Measurements from ENCODE around the gene RASSF4. TPM values are rescaled to one million over a fixed set of nuclear protein-coding genes. Genes with fewer than 3 reads are reported as not detected.

RASSF4 gene
- total and polyA plus RNA-seq, 4 donors: 19.5 to 55.4 (median 41.6) TPM

- Histone ChIP-seq H3K9ac (ENCODE audit: insufficient read depth in 1 of 2, low read length in 2 of 2) (no peak overlapping the region), H3K27ac (ENCODE audit: low read depth in 1 of 2, low read length in 1 of 2) (no peak overlapping the region), H3K4me1 (ENCODE audit: control insufficient read depth in 5 of 5, insufficient read depth in 5 of 5, low read length in 5 of 5) (peaks cover 0 to 6% (median 0%) of the 10 kb centered on the region in 5 donors), H3K27me3 (ENCODE audit: control insufficient read depth in 3 of 3, insufficient read depth in 3 of 3, low read length in 2 of 3) (no peaks in the 10 kb centered on the region), H3K36me3 (ENCODE audit: control insufficient read depth in 4 of 4, insufficient read depth in 4 of 4, low read length in 4 of 4) (no peaks in the 10 kb centered on the region), H3K9me3 (ENCODE audit: control insufficient read depth in 4 of 4, insufficient read depth in 3 of 4, low read length in 3 of 4) (no peaks in the 10 kb centered on the region), H3K4me3 (no peak overlapping the region)
- no peak for TF ChIP-seq CTCF (IDR thresholded peaks at IDR 0.05; ENCODE audit: control extremely low read depth, extremely low read depth)
- no peak for ATAC-seq (ENCODE audit: insufficient read depth, low FRiP score)
- DNase-seq: no peak
- 56 to 78% methylated on average over 2 of the region's 2 CpGs for WGBS, 2 donors
Observed at GRCh38 chr10:44927352-44927751, 32.2 kb upstream of the RASSF4 start.

- TF ChIP-seq CTCF (IDR thresholded peaks at IDR 0.05; ENCODE audit: control extremely low read depth, extremely low read depth): no peak
- no peaks in the 10 kb centered on the region for H3K27me3 ChIP-seq (ENCODE audit: control insufficient read depth in 3 of 3, insufficient read depth in 3 of 3, low read length in 2 of 3)
- no peak for ATAC-seq (ENCODE audit: insufficient read depth, low FRiP score)
- no peak overlapping the region for H3K27ac ChIP-seq (ENCODE audit: low read depth in 1 of 2, low read length in 1 of 2)
- no peak overlapping the region for H3K4me3 ChIP-seq
- no peaks in the 10 kb centered on the region for H3K36me3 ChIP-seq (ENCODE audit: control insufficient read depth in 4 of 4, insufficient read depth in 4 of 4, low read length in 4 of 4)
- H3K9ac ChIP-seq (ENCODE audit: insufficient read depth in 1 of 2, low read length in 2 of 2): no peak overlapping the region
- no peaks in the 10 kb centered on the region for H3K9me3 ChIP-seq (ENCODE audit: control insufficient read depth in 4 of 4, insufficient read depth in 3 of 4, low read length in 3 of 4)
- H3K4me1 ChIP-seq (ENCODE audit: control insufficient read depth in 5 of 5, insufficient read depth in 5 of 5, low read length in 5 of 5): peaks cover 0 to 6% (median under 1%) of the 10 kb centered on the region in 5 donors
- no peak for DNase-seq
Observed at GRCh38 chr10:44928462-44928861, 31.1 kb upstream of the RASSF4 start.

GRCh38 chr10:44929356-44930255, 30.0 kb upstream of the RASSF4 start:
- no peak for DNase-seq
- no peak for TF ChIP-seq CTCF (IDR thresholded peaks at IDR 0.05; ENCODE audit: control extremely low read depth, extremely low read depth)
- Histone ChIP-seq H3K27ac (ENCODE audit: low read depth in 1 of 2, low read length in 1 of 2) (no peak overlapping the region), H3K4me1 (ENCODE audit: control insufficient read depth in 5 of 5, insufficient read depth in 5 of 5, low read length in 5 of 5) (peaks cover 0 to 6% (median 3%) of the 10 kb centered on the region in 5 donors), H3K4me3 (no peak overlapping the region), H3K9me3 (ENCODE audit: control insufficient read depth in 4 of 4, insufficient read depth in 3 of 4, low read length in 3 of 4) (no peaks in the 10 kb centered on the region), H3K36me3 (ENCODE audit: control insufficient read depth in 4 of 4, insufficient read depth in 4 of 4, low read length in 4 of 4) (no peaks in the 10 kb centered on the region), H3K27me3 (ENCODE audit: control insufficient read depth in 3 of 3, insufficient read depth in 3 of 3, low read length in 2 of 3) (no peaks in the 10 kb centered on the region), H3K9ac (ENCODE audit: insufficient read depth in 1 of 2, low read length in 2 of 2) (no peak overlapping the region)
- ATAC-seq (ENCODE audit: insufficient read depth, low FRiP score): no peak
- 80 to 91% methylated on average over 7 to 8 of the region's 8 CpGs for WGBS, 2 donors
